Inferior parietal cortex (tissue), 1 donor: Measurements from ENCODE around the gene UNC119.

ENCODE experiments used
- DNase-seq: peaks from one replicate; pipeline ENCODE4 v3.0.0-alpha.2; 2016; ENCODE audit errors: extremely low spot score

Gene UNC119

DNA sequence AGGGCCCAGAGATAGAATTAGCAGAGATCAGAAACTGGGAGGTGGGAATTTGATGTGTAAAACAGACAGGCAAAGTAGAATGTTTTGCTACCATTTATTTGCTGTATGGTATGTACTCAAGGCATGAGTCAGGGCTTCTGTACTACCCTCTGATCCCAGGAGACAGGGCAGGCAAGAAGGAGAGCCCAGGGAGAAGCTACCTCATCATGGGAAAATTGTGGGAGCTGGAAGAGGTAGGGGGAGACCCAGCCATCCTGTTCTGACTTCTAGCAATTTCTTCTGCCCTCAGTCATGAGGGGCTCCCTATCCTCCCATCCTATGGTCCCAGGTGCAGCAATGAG lies 20.6 kb upstream of the UNC119 start:
- no peak for DNase-seq

DNA sequence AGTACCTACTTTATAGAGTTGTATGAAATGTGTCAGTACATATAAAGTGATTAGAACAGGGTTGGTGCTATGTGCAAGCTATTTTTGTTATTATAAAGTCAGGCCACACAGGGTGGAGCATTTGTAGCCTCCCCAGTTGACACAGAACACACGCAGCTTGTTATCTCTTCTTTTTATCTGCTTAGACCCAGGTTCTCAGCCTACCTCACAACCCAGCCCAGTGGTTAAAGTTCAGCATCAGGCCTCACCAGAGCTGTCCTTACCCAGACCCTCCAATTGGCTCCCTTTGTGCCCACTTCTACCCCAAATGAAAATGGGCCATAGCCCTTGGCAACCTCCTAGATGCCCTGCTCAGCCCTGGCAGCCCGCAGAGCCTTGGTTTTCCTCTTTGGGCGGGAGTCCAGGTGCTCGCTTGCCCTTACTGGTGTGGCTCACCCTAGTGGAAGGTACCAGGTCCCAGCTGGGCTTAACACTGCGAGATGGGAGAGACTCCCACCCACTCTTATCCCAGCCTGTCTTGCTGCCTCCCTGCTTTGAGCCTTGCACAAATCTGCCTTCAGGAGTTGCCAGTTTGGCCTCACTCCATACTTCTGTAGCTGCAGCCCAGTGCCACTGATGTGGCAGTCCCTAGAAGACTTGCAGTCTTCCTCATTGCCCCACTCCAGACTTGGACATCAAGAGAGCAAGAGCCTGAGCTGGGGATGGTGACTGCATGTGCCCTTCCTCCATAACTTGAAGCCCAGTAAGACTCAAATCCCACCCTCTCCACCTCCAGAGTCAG lies 20.0 kb upstream of the UNC119 start:
- no peak for DNase-seq

GRCh38 chr17:28571361-28572122 lies 19.1 kb upstream of the UNC119 start, which contains the start of gene PIGS:
Gene PIGS, minus strand, starts transcription at chr17:28571524. Its CDS starts 28 bp downstream, at chr17:28571496.
- DNase-seq = peak; percentile 92

GRCh38 chr17:28570716-28571360 lies 18.4 kb upstream of the UNC119 start:
- no peak for DNase-seq

- DNase-seq = no peak
These were observed 17.0 kb upstream of the UNC119 start for GRCh38 chr17:28569446-28569845.

DNA sequence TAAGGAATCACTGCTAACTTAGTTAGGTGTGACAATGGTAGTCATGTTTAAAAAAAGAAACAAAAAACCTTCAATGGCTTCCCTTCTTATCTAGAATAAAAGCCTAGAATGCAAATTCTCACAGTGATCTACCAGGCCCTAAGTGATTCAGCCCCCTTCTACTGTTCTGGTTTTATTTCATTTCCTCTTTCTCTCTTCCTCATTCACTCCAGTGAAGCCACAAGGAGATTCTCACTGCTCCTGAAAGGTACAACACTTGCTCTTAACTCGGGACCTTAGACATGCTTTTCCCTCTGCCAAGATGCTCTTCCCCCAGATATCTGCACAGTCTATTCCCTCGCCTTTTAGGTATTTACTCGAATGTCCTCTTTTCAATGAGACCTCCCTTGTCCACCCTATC lies 15.2 kb upstream of the UNC119 start:
- no peak for DNase-seq

GRCh38 chr17:28563475-28563874 lies 11.1 kb upstream of the UNC119 start:
- DNase-seq = no peak

DNA sequence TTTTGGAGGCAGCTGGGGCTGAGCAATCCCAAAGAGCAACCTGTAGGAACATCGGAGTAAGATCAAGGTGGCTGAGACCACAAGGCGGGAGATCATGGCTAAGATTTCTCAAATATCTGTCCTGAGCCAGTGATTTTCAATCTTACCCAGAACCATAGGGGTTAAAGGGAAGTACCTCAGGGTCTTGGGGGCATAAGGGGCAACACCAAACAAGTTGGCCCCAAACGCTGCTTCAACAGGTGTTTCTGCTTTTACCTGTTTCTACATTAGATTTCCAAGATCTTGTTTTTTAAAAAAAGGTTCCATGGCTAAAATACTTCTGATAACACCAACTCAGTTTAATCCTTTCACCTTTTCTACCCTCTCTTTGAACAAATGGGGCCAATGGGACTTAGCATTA lies 2.6 kb upstream of the UNC119 start:
- DNase-seq = no peak

GRCh38 chr17:28554565-28554964 lies 2.1 kb upstream of the UNC119 start:
- no peak for DNase-seq

- DNase-seq = no peak
These were observed 629 bp upstream of the UNC119 start for GRCh38 chr17:28553000-28553505.

- no peak for DNase-seq
These were observed 826 bp downstream of the UNC119 start for GRCh38 chr17:28551421-28552175.

DNA sequence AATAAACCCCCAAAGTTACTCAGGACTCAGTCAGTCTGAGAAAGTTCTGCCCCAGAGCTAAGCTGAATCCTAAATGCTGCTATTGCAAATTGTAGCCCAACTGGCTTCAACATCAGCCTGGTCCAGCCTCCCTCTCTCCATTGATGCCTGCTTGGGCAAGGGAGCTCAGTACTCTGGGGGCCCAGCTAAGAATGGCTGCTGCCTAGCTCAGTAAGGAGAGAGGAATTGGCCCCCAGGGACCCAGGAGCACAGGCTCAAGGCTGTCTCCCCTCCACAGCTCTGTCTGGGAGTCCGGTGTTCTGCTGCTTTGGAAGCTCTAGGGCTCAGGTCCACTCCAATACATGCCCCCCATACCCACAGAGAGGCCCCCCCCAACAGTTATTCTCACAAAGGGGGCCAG lies 1.6 kb downstream of the UNC119 start:
- DNase-seq = no peak

DNA sequence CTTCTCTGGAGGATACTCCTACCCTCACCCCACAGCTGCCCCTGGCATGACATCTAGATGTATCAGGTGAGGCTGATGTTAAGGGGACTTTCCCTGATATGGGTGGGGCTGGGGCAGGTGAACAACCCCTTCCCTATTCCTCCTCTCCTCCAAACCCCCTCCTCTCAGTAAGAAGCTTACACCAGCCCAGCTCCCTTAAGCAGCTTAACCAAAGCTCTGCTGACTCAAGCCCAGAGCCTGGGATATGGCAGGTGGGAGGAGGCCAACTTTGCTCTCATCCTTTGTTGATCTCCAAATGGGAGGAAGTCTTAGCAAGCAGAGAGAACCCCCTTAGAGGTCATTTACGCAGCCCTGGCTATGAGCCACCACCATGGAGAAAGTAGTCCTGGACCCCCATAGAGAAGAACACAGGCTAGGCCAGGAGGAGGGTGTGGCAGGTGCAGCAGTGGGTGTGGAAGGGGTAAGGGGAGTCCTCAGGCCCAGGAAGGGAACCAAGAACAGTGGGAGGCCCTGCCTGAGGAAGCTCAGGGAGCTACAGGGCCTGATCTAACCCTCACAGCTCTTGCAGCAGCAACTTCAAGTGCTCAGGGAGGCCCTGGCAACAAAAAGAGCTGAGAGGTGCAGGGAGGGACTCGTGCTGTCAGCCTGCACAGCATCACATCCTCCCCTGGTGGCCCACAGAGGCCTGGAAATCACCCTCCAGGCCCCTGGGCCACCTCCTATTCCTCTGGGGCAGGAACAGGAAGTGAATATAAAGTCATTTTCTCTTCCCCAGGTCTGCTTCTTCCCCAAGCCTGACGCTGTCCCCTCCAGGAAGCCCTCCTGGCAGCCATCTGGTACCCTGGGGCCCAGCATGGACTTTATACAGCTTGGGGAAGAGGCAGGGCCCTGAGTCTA lies 2.9 kb downstream of the UNC119 start:
- no peak for DNase-seq

DNA sequence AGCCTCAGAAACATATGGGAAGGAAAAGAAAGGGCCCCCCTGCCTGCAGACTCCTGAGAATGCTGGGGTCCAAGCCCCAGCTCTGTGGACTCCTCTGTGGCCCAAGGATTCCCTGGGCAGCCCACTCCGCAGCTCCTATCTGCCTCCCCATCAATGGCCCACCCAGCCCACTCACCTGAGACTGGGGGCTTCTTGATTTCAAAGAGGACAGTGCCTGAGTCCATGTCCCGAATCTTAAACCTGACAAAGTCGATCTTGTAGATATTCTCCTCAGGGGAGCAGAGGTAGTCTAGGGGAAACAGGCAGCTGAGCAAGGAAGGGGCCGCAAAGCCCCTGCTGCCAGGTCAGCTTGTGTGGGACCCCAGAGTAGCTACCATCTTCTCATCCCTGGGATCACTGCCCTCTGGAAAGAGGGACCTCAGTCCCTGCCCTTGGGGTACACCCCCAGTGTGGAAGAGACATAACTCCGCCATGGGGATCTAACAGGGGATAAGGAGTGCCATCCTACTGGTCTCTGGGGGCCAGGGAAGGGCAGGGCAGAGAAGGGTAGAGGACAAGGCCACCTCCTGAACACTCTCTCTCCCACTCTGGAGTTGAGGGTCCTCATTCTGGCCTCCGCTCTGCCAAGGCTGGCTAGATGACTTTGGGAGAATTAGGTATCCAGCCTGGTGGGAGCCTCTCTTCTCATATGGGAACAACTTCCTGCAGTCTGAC lies 3.9 kb downstream of the UNC119 start:
- no peak for DNase-seq

DNA sequence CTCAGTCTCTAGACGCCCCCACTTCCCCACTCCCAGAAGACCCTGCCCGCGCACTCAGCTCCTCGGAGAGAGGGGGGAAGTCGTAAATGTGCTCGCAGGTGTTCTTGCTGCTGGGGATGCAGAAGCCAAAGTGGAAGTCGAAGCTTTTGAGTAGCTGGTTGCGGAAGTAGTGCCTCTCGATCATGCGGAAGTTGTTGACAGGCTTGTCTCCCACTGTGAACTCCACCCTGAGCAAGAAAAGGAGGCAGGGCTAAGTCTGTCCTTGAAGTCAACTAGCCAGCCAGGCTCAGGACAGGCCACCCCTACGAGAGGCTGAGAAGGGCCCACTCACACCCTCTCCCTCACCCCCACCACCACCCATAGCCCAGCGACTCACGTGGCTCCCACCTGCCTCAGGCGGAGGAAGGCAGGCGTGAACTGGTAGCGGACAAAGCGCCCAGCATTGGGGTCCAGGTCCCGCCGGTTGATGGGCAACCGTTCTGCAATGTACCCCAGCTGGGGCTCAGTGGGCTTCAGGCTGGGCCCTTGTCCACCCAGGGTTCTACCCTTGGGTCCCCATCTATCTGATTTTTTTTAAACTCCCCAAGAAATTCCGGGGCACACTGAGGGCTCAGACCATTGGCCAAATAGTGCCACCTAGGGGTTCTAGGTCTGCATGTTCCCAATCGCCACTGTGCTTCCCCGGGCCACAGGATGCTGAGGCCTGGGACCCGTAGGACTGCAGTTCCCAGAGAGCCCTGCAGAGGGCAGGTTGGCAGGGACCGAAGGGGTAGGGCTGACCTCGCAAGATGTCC lies 4.6 kb downstream of the UNC119 start:
- DNase-seq = peak; percentile 69

DNA sequence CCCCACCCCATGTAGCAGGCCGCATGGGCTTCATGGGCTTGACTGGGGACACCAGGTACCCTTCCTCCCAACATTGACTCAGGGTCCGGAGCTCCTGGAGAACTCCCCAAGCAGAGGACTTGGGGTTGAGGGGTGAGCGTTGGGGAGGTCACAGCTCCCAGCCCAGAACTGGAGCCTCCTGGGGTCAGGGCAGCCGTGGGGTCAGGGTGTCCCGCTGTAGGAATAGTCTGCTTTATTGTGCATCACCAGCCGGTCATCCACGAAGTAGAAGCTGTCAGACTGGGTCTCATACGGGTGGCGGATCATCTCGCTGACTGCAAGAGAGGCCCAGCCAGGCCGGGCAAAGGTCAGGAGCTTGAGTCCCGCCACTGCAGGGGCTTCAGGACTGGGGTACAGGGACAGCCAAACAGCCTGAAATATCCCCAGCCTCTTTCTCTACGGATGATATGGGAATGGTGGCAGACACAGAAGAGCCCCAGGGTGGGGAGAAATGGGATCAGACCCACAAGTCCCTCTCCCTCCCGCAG lies 5.3 kb downstream of the UNC119 start:
- DNase-seq = no peak

- no peak for DNase-seq
These were observed 6.5 kb downstream of the UNC119 start for GRCh38 chr17:28545787-28546415.

GRCh38 chr17:28545141-28545503 lies 7.3 kb downstream of the UNC119 start:
- DNase-seq = no peak
